ENCODE results near the gene MRGPRG. TPM values are rescaled to one million over a fixed set of nuclear protein-coding genes. Genes with fewer than 3 reads are reported as not detected.

MRGPRG gene
- total and polyA plus RNA-seq, 8 donors: not detected

DNA sequence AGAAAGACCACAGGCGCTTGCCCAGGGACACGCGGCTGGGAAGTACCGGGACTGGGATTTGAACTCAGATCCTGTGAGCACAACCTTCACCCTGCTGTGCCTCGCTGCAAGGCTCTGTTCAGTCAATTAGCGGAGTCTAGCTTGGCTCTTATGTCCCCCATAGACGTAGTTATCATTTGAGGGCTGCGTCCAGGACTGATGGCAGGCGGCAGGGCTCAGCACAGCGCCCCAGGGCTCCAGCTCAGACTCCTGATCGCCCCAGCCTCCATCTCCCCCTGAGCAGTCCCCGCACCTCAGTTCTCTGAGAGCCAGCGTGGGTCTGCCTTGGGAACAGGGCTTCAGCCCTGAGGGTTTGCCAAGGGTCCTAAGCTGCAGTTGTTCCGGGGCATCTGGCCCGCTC is 19.8 kb downstream of the MRGPRG start:
- no peak for ATAC-seq
- Histone ChIP-seq H3K4me1 (no peaks in the 10 kb centered on the region), H3K36me3 (no peaks in the 10 kb centered on the region), H3K27me3 (peaks cover 23 to 75% of the 10 kb centered on the region in 2 donors), H3K9me3 (no peaks in the 10 kb centered on the region), H3K4me3 (no peak overlapping the region), H3K27ac (no peak overlapping the region)
- intact Hi-C loops (cut with DNase I): no loop called here
- TF ChIP-seq, protein P1, sequence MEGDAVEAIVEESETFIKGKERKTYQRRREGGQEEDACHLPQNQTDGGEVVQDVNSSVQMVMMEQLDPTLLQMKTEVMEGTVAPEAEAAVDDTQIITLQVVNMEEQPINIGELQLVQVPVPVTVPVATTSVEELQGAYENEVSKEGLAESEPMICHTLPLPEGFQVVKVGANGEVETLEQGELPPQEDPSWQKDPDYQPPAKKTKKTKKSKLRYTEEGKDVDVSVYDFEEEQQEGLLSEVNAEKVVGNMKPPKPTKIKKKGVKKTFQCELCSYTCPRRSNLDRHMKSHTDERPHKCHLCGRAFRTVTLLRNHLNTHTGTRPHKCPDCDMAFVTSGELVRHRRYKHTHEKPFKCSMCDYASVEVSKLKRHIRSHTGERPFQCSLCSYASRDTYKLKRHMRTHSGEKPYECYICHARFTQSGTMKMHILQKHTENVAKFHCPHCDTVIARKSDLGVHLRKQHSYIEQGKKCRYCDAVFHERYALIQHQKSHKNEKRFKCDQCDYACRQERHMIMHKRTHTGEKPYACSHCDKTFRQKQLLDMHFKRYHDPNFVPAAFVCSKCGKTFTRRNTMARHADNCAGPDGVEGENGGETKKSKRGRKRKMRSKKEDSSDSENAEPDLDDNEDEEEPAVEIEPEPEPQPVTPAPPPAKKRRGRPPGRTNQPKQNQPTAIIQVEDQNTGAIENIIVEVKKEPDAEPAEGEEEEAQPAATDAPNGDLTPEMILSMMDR (IDR thresholded peaks at IDR 0.05): no peak
- DNase-seq: peak in 2 of 4 donors; percentile 19 to 42

DNA sequence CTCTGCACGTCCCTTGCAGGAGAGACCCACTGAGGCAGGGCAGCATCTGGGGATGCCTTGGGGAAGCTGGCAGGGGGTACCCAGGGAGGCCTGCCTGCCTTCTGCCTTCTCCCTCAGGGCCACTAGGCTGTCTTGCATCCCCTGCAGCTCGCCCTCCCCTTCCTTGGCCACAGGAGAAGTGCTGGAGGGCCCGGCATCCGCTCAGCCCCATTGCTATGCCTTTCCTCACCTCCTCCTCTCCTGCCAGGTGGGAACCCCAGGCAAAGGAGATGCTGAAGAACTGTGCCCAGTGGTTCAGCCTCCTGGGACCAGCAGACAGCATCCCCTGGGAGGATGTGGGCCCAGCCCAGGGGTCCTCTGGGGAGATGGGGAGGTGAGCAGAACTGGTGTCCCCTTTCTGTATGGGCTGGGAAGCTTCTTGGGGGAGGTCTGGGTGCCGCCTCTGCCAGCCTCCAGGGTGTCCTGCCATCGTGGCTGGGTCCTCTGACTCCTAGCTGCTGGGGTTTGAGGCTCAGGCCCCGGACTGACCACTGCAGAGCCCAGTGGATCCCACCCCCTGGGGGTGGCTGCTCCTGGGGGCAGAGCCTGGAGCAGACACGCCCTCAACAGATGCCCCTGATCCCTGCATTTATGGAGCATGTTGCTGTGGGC is 20.6 kb downstream of the MRGPRG start:
- Histone ChIP-seq H3K36me3 (no peaks in the 10 kb centered on the region), H3K9me3 (no peaks in the 10 kb centered on the region), H3K27ac (no peak overlapping the region), H3K27me3 (peaks cover 21 to 67% of the 10 kb centered on the region in 2 donors), H3K4me1 (no peaks in the 10 kb centered on the region), H3K4me3 (no peak overlapping the region)
- intact Hi-C loops (cut with DNase I): no loop called here
- DNase-seq: peak in 1 of 4 donors; percentile 49
- no peak for ATAC-seq
- TF ChIP-seq, protein P1 (IDR thresholded peaks at IDR 0.05): no peak

DNA sequence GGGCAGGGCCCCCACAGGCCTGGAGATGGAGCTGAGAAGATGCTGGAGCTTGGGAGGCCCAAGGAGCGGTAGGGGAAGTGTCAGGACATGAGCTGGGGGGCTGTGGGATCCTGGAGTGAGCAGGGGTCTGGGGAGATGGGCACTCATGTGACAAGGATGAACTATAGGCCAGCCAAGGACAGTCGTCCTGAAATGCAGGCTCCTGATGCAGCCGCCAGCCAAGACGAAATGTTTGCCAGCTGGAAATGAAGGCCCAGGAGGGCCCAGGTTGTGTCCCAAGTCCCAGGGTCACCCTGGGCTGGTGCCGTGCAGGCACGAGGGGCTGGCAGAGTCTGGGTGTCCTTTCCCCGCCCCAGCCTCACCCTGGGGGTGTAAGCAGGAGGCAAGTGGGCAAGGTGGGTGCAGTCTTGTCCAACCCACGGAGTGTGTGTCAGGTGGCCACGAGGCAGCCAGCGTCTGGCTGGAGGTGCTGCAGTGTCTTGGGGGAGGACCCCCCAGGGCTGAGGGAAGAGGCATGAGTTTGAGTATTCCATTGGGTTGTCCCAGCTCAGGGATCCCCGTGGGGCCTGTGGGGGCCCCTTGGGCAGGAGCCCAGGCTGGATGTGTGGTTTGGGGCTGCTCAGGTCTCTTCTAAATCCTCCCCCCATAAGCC is 21.4 kb downstream of the MRGPRG start:
- ATAC-seq: no peak
- Histone ChIP-seq H3K36me3 (no peaks in the 10 kb centered on the region), H3K27ac (no peak overlapping the region), H3K4me1 (no peaks in the 10 kb centered on the region), H3K4me3 (no peak overlapping the region), H3K27me3 (peaks cover 13 to 58% of the 10 kb centered on the region in 2 donors), H3K9me3 (no peaks in the 10 kb centered on the region)
- TF ChIP-seq, protein P1 (IDR thresholded peaks at IDR 0.05): no peak
- DNase-seq: peak in 1 of 4 donors; percentile 47
- intact Hi-C loops (cut with DNase I): no loop called here

DNA sequence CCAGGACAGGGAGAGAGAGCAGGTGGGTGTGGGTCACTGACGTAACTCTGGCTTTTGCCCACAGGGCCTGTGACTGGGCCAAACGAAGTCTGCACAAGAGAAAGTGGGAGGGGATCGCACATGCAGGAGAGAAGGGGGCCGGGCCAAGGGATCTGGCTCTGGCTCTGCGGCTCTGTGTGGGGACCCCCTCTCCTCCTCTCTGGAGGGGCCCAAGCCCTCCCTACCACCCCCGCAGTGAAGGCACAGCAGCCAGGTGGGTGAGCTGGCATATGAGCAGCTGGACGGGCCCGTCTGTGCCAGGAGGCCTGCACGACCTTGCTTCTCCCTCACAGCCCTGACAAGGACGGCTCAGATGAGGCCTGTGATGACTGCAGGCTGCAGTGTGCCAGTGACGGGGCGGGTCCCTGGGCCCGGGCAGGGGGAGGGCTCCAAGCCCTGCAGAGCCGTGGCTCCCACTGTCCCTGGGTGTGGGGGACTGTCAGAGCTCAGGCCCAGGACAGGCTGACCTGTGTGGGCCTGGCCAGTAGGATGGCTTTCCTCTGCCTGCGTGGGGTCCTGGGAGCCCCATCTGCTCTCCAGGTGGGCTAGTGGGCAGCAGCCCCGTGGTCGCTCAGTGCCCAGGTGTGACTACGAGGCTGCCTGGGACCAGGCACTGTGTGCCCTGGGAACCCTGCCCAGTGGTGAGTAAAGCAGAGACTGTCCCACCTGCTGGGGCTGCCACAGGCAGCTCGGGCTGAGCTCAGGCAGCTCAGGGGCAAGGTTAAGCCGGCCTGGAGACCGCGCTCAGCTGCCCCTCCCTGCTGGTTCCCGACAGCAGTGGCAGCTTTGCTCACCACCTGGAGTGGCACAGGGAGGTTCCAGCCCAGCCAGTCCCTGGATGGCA is 22.2 kb downstream of the MRGPRG start:
- Histone ChIP-seq H3K9me3 (no peaks in the 10 kb centered on the region), H3K27me3 (peaks cover 5 to 51% of the 10 kb centered on the region in 2 donors), H3K27ac (no peak overlapping the region), H3K4me3 (no peak overlapping the region), H3K4me1 (no peaks in the 10 kb centered on the region), H3K36me3 (no peaks in the 10 kb centered on the region)
- intact Hi-C loops (cut with DNase I): no loop called here
- TF ChIP-seq, protein P1 (IDR thresholded peaks at IDR 0.05): no peak
- peak in 1 of 4 donors; percentile 76 for DNase-seq
- ATAC-seq: no peak
